ENCODE measurements around the gene DBH.

Gene DBH

DNA sequence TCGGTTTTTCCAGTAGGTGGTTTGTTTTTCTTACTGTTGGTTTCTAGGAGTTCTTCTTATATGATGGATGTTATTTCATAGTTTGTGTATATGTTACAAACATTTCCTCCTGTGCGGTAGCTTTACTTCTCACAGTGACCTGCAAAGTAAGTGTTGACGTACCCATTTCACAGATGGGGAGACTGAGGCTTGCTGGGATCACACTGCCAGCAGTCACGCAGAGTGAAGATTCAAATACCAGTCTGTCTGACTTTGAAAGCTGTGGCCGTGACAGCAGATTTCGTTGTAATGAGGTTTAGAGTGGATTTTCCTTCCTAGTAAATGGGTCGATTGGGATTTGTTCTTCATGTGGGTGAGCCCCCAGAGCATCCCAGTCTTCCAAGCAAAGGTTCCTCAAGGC, 13.0 kb downstream of the DBH start:
- TF ChIP-seq, protein P1, sequence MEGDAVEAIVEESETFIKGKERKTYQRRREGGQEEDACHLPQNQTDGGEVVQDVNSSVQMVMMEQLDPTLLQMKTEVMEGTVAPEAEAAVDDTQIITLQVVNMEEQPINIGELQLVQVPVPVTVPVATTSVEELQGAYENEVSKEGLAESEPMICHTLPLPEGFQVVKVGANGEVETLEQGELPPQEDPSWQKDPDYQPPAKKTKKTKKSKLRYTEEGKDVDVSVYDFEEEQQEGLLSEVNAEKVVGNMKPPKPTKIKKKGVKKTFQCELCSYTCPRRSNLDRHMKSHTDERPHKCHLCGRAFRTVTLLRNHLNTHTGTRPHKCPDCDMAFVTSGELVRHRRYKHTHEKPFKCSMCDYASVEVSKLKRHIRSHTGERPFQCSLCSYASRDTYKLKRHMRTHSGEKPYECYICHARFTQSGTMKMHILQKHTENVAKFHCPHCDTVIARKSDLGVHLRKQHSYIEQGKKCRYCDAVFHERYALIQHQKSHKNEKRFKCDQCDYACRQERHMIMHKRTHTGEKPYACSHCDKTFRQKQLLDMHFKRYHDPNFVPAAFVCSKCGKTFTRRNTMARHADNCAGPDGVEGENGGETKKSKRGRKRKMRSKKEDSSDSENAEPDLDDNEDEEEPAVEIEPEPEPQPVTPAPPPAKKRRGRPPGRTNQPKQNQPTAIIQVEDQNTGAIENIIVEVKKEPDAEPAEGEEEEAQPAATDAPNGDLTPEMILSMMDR (IDR thresholded peaks at IDR 0.05; ENCODE audit: borderline replicate concordance, insufficient read depth, low read depth, low read length), result no peak
- no peak overlapping the region for H3K4me3 ChIP-seq (ENCODE audit: low read depth, low read length)

DNA sequence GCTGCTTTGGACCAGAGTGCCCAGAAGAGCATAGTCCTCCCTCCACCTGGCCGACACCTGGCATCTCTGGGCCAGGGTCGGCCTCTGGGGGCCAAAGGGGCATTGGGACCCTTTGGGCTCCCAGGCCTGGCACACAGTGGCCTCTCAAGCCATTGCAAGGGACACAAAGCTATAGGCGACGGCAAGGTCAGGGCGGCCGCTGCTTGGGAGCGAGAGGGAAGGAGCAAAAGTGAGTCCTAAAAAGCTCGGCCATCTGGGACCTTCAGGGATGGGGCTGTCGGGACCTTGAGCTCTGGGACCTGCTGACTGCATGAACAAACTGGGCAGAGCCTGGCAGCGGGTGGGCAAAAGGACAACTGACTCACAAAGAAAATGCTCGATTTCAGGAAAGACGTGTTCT, 13.9 kb downstream of the DBH start:
- TF ChIP-seq, protein P1 (IDR thresholded peaks at IDR 0.05; ENCODE audit: borderline replicate concordance, insufficient read depth, low read depth, low read length), result no peak
- no peak overlapping the region for H3K4me3 ChIP-seq (ENCODE audit: low read depth, low read length)

DNA sequence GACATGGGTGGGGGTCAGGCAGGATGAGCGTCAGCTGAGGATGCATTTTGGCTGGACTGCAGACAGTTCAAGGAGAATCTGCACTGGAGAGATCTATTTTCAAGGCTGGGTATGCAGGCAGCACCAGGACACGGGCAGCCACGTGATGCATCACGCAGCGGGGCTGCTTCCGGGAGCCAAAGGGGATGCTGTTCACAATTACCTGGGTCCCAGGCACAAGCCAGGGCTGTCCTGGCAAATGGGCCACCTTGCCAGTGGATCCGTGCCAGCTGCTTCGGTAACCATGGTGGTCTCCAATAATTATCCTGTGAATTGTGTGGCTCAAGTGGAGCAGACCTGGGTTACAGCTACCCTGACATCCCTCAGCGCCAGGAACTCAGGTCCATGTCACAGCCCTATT, 17.5 kb downstream of the DBH start:
- no peak overlapping the region for H3K4me3 ChIP-seq (ENCODE audit: low read depth, low read length)
- TF ChIP-seq, protein P1 (IDR thresholded peaks at IDR 0.05; ENCODE audit: borderline replicate concordance, insufficient read depth, low read depth, low read length), result no peak

DNA sequence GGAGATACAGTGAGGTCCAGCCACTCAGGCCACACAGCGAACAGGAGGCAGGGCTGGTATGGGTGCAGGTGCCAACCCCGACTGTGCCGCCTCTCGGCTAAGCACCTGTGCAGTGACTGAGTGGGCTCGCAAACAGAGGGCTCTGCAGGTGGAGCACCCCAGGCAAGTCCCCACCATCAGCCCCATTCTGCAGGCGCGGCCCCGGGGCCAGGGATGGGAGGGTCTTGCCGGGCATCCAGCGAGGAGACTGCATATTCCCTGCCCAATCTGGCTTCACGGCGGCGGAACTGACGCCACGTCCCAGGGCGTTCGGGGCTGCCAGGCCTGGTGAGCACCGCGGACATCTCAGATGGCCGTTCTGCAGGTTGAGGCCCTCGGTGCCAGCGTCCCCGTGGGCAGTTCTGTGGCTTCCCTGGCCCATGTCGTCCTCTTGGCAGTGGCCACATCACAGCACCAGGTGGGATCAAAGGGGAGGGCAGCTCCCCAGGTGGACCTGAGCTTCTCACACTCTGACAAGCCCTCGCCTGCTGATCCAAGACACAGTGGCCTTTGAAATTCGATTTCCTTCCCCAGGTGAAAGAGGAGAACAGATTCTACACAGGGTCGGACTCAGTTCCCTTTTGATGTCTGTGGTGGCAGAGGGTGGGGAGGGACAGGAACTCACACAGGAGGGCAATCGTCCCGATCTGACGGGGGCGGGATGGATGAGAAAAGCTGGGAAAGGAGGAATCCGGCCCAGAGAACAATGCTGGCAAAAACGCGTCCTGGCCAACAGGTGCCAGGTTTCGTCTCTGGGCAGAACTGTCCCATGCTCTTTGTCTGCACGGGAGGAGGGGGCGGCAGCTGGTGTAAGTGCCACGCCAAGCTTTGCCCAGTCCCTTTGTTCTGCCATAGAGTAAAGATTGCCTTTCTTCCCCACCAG, 18.8 kb downstream of the DBH start:
- TF ChIP-seq, protein P1 (IDR thresholded peaks at IDR 0.05; ENCODE audit: borderline replicate concordance, insufficient read depth, low read depth, low read length), result no peak
- H3K4me3 ChIP-seq (ENCODE audit: low read depth, low read length), result no peak overlapping the region

DNA sequence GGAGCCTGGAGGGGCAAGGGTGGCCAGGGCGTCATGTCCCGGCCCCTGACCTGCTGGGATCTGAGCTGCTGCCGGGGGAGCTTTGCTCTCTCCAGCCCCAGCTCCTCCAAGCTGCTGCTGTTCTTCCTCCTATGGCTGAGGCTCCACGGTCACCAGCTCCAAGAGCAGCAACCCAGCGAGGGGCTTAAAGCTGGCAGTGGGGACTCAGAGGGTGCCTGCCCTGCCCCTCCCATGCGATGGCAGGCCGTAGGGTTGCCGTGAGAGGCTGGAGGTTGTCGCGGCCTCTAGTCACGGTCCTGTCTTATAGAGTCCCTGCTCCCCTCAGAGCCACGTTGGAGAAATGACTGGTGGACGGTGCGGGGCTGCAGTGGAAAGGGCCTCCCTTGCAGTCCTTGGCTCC, 19.5 kb downstream of the DBH start:
- TF ChIP-seq, protein P1 (IDR thresholded peaks at IDR 0.05; ENCODE audit: borderline replicate concordance, insufficient read depth, low read depth, low read length), result no peak
- H3K4me3 ChIP-seq (ENCODE audit: low read depth, low read length), result no peak overlapping the region

DNA sequence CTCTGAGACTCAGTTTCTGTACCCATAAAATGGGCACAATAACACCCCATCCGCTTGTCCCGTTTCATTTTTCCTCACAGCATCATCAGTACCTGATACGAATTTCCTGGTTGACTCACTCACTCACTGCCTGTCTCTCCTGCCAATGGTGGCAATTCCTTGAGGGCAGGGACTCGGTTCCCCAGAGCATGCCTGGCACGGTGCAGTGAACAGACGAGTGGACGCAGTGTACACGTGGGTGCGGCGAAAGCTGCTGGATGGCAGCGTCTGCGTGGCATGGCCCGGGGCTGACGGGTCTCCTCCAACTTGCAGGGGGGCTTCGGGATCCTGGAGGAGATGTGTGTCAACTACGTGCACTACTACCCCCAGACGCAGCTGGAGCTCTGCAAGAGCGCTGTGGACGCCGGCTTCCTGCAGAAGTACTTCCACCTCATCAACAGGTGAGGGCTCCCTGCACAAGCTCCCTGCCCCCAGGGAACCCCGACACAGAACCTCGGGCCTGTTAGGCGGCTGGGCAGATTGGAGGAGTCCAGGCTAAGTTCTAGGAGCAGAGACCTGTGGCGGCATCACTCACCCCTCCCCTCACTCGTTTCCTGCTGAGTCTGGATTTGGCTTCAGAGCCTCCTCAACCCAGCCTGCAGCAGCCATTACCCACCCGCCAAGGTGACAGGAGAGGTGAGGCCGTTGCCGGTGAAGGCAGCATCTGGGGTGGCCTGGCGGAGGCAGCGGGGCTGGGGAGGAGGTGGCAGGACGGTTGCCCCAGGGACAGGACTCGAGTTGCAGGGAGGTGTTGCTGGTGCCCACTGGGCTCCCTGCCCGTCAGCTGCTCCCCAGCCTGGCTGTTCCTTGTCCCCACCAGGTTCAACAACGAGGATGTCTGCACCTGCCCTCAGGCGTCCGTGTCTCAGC, 20.3 kb downstream of the DBH start:
- H3K4me3 ChIP-seq (ENCODE audit: low read depth, low read length), result no peak overlapping the region
- TF ChIP-seq, protein P1 (IDR thresholded peaks at IDR 0.05; ENCODE audit: borderline replicate concordance, insufficient read depth, low read depth, low read length), result no peak
